ENCODE measurements around the gene ZG16.
A peak's percentile ranks its signal among the peaks of the same experiment; 100 is the strongest.
"Not testable (repeated sequence)": the region's sequence is repeated elsewhere in the genome, so short reads cannot be mapped to it uniquely, and the experiment has no call there.

The ZG16 gene, protein sequence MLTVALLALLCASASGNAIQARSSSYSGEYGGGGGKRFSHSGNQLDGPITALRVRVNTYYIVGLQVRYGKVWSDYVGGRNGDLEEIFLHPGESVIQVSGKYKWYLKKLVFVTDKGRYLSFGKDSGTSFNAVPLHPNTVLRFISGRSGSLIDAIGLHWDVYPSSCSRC

DNA sequence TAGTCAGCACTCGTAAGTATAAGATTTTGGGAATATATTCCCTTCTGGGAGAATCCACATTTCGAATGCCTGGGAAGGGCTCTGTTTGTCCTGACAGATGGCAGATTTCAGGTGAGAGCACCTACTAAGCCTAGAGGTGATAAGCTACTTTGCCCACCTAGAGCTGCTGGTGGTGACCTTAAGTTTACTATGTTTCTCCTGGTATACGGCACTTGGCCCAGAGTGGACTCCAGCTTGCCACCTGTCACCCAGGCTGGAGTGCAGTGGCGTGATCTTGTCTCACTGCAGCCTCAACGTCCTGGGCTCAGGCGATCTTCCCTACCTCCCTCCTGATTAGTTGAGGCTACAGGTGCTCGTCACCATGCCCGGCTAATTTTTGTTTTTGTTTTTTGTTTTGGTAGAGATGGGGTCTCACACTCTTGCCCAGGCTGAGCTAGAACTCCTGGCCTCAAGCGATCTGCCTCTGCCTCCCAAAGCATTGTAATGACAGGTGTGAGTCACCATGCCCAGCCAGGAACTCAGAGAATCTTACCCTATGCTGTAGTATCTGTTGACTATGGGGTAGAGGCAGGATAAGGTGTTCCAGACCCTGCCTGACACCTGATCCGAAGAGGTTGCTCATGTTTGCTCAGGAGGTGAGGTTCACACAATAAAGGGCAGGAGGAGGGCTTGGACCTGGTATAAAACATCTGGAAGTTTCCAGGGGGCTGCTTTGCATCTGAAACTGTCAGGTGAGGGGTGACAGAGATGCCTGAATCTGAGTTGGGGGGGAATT, at the start of gene ZG16:
Gene ZG16 (plus strand): TSS at position 681 of the 775 bp plus-strand sequence. CDS start 1,011 bp downstream, outside the sequence.
- DNase-seq (ENCODE audit: low read depth) = no peak

DNA sequence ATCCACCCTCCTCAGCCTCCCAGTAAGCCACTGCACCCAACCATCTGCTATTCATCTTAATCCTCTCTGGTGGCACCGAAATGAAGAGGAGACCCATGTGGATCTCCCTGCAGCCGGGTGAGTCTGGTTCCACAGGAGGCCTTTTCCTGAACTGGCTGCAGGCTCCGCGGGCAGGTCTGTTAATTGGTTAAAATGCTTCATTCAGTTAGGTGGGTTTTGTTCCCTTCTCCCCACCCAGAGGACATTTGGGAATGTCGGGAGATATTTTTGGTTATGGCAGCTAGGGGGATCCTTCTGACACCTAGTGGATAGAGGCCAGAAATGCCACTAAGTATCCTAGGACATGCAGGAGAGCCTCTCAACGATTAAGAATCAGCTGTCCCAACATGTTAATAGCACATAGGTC, 48.9 kb upstream of the ZG16 start:
- no peak for DNase-seq (ENCODE audit: low read depth)

DNA sequence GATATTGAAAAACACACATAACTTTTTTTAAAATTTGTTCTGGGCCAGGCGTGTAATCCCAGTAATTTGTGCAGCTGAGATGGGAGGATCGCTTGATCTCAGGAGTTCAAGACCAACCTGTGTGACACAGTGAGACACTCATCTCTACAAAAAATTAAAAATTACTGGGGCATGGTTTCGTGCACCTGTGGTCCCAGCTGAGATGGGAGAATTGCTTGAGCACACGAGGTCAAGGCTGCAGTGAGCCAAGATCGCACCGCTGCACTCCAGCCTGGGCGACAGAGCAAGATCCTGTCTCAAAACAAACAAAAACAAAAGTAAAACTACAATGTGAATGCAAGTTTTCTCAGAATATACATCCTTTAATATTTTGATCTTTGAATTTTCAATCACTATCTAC, 47.4 kb upstream of the ZG16 start:
- DNase-seq (ENCODE audit: low read depth) = no peak

DNA sequence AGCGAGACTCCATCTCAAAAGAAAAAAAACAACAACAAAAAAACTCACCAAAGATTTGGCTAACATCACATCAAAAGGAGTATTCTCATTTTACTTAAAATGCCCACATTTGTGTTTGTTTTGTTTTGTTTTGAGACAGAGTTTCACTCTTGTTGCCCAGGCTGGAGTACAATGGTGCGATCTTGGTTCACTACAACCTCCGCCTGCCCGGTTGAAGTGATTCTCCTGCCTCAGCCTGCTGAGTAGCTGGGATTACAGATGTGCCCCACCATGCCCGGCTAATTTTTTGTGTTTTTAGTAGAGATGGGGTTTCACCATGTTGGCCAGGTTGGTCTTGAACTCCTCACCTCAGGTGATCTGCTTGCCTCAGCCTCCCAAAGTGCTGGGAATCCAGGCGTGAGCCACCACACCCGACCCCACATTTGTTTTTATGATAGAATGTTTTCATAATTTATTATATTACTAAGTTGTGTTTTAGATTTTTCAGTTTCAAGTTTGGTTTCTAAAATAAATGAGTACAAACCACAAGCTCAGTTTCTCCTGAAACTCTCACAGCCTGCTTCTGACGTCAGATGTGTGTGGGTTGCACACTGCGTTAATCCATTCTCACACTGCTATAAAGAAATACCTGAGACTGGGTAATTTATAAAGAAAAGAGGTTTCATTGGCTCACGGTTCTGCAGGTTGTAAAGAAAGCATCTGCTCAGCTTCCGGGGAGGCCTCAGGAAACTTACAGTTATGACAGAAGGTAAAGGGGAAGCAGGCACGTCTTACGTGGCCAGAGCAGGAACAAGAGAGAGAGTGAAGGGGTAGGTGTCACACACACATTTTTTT, 46.1 kb upstream of the ZG16 start:
- peak; percentile 67 for DNase-seq (ENCODE audit: low read depth)

DNA sequence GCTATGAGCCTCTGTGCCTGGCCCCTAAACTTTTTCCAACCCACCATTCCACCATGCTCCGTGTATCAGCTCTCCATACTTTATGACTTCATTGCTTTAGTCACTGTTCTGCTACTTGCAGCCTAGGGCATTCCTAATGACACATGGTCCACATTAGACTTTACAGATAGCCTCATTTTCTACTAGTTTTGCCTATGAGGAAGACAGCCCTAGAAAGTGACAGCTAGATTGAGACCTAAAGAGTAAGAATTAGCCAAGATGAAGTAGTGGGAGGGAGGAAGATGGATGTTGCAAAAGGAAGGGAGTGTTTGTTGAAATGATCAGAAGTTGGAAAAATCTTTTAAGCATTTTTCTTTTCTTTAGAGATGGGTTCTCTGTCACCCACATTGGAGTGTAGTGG, 43.3 kb upstream of the ZG16 start:
- DNase-seq (ENCODE audit: low read depth) = no peak

DNA sequence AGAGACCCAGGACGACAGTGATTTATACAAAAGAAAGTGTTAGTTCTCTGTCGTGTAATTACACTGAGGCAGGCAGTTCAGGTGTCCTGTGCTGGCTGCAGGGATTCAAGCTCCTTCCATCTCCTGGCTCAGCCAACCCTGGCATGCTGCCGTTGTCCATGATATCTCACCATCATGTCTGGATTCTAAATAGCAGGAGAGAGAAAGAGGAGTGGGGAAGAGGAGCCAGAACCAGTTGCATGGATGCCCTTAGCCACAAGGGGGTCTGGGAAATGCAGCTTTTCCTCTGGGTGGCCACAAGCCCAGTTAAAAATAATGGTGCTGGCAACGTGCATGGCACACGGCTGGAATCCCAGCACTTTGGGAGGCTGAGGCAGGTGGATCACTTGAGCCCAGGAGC, 41.9 kb upstream of the ZG16 start:
- DNase-seq (ENCODE audit: low read depth) = no peak

DNA sequence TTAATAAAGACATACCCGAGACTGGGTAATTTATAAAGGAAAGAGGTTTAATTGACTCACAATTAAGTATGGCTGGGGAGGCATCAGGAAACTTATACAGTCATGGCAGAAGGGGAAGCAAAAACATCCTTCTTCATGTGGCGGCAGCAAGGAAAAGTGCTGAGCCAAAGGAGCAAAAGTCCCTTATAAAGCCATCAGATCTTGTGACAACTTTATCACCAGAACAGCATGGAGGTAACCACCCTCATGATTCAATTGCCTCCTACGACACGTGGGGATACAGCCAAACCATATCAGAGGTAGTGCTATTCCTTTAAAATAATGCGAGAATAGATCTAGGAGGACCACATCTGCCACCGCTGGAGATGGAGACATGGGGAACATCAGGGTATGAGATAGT, 41.3 kb upstream of the ZG16 start:
- no peak for DNase-seq (ENCODE audit: low read depth)

DNA sequence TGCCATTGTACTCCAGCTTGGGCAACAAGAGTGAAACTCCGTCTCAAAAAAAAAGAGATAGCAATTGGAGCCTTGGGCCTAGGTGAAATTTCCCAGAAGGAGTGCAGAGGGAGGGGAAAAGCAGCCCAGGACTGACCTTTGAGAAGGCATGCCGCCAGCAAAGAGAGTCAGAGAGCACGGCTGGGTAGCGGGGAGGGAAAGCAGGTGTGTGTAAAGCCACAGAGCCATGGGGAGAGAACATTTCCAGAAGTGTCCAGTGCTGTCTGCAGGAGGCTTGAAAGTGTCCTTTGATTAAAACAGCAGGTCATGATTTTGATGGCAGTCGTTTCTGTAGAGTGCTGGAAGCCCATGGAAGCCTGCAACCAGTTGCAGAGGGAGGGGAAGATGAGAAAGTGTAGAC, 40.3 kb upstream of the ZG16 start:
- no peak for DNase-seq (ENCODE audit: low read depth)

DNA sequence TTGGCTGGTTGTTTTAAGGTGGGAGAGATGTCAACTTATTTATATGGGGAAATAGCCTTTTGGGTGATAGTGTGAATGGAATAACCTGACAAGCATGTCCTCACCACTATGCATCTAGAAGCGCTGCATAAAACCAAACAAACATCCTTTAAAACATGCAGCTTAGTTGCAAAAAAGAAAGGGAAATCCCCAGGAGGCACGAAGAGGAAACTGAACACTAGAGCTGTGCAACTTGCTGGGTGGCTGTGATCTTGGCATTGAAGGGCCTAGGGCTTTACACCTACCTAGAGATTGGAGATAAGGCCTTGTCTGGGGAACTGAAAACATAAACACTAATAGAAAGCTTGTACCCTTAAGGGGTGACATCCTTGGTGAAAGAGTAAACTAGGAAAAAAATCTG, 39.5 kb upstream of the ZG16 start:
- no peak for DNase-seq (ENCODE audit: low read depth)

DNA sequence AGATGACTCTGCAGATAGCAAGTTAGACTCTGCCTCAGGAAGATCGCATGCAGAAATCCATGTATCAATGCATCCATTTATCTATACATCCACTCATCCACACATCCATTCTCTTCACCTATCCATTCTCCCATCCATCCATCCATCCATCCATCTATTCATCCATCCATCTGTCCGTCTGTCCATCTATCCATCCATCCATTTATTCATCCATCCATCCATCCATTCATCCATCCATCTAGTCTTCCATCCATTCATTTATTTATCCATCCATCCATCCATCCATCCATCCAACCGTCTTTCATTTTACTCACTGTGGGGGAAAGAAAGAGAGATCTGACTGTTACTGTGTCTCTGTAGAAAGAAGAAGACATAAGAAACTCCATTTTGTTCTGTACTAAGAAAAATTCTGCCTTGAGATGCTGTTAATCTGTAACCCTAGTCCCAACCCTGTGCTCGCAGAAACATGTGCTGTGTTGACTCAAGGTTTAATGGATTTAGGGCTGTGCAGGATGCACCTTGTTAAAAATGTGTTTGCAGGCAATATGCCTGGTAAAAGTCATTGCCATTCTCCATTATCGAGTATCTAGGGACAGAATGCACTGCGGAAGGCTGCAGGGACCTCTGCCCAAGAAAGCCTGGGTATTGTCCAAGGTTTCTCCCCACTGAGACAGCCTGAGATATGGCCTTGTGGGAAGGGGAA, 38.0 kb upstream of the ZG16 start:
- not testable (repeated sequence) for DNase-seq (ENCODE audit: low read depth)

DNA sequence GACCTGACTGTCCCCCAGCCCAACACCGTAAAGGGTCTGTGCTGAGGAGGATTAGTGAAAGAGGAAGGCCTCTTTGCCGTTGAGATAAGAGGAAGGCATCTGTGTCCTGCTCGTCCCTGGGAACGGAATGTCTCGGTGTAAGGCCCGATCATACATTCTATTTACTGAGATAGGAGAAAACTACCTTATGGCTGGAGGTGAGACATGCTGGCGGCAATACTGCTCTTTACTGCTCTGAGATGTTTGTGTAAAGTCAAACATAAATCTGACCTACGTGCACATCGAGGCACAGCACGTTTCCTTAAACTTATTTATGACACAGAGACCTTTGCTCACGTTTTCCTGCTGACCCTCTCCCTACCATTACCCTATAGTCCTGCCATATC, 37.4 kb upstream of the ZG16 start:
- DNase-seq (ENCODE audit: low read depth) = not testable (repeated sequence)

DNA sequence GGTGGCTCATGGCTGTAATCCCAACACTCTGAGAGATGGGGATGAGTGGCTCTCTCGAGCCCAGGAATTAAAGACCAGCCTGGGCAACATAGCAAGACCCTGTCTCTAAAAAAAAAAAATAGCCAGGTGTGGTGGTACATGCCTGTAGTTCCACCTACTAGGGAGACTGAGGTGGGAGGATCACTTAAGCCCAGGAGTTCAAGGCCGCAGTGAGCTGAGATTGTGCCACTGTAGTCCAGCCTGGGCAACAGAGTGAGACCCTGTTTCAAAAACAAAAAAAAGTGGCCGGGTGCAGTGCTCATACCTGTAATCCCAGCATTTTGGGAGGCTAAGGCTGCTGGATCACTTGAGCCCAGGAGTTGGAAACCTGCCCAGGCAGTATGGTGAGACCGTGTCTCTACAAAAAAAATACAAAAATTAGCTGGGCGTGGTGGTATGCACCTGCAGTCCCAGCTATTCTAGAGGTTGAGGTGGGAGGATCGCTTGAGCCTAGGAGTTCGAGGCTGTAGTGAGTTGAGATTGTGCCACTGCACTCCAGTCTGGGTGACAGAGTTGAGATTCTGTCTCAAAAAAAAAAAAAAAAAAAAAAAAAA, 35.3 kb upstream of the ZG16 start:
- DNase-seq (ENCODE audit: low read depth) = no peak

DNA sequence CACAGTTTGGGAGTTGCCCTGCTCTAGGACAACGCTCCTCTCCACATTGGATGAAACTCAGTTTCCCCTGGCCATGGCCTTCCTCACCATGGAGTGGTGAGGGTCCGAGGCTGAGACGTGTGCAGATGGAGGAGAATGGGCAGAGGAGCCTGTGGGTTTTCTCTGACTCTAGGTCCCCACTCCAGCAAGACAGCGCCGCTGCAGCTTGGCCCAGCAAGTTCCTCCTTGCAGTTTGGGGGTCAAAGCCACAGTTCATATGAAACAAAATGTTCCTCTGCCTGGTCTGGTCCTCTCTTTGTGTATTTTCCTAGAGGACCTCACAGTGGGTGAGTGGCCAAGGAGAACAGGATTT, 34.6 kb upstream of the ZG16 start:
- no peak for DNase-seq (ENCODE audit: low read depth)

DNA sequence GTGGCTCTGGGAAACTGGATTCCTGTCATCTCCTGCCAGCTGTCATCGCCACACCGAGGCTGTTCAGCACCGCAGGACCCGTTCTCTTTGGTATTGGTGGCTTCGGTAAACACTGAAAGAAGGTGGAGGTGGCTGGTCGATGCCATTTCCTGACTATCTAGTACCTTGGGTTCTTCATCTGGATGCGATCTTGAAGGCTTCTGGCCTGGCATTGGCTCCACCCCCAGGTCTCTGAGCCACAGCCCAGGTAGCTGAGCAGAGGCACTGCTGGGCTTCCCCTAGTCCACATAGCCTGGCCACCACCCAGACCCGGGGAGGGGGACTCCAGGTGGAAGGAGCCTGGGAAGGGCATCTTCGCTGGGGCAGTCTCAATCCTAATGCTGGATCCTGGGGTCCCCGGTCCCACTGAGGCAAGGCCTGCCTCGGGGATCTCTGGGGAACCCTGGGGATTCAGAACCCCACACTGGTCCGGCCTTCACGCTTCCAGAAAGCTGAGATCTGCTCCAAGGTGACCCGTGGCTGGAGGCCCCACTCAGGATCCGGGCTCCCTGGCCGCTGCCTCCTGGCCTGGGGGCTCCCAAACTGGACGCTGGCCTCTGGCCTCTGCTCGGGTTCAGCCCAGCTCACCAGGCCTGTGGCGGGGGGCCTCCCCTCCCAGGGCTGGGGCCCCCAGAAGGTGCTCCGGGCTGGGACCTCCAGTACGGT, 34.1 kb upstream of the ZG16 start:
- DNase-seq (ENCODE audit: low read depth) = no peak

DNA sequence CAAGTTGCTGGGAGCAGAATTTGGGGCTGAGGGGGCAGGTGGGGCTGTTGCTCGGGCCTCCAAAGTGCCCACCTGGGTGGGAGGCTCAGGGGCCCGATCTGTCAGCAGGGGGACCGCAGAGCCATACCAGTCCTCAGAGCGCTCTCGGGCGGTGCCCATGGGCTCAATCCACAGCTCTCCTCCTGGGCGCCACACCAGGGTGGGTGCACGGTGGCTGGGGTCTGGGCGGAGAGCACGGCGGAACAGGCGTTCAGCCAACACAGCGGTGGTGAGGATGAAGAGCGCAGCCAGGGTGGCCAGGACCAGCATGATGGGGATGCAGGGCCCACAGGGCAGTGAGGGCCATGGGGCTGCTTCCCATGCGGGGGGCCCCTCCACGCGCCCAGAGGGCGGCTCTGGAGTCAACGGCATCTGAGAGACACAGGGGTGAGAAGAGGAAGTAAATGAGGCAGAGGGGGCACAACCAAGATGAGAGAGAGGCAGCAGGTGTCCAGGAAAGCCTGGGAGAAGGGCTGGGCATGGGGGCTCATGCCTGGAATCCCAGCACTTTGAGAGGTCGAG, 33.4 kb upstream of the ZG16 start:
- no peak for DNase-seq (ENCODE audit: low read depth)

DNA sequence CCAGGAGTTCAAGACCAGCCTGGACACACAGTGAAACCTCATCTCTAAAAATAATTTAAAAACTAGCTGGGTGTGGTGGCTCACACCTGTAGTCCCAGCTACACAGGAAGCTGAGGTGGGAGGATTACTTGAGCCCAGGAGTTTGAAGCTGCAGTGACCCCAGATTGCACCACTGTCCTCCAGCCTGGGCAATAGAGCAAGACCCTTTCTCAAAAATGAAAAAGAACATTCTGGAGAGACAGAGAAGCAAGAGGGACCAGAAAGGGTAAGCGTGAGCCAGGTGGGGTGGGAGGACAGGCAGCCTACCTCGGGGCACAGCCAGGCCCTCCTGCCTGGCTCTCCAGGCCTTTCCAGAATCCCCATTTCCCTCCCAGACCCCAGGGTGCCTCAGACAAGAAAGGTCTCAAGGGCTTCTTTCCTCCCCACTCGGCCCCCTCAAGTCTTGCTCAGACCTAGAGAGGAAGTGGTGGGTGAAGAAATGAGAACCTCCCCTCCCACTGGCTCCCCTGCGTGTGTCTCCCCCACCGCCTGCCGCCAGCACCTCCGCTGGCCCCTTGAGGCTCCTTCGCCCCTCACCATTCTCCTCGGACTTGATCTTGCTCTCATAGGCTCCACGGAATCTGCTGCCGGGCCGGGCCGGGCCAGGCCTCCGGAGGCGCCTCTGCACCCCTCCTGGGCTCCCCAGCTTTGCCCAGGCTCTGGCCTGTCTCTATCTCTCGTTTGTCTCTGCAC, 32.8 kb upstream of the ZG16 start:
- peak; percentile 33 for DNase-seq (ENCODE audit: low read depth)

DNA sequence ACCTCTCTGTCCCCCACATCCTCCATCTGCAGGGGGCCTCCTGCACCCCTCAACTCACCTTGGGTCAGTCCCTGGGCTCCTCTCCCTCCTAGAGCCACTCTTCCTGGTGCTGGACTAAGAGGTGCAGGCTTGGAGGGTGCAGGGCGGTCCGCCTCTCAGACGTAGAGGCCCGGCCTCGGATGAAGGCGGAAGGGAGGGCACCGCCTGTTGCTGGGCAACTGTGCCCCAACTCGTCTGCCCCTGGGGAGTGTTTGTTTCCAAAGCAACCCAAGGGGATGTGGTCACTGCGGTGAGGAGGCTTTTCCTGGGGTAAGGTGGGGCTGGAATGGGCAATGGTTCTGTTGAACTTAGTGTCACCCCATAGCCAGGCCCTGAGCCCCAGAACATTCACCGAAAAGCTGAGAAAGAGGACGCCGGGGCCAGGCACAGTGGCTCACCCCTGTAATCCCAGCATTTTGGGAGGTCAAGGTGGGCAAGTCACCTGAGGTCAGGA, 32.2 kb upstream of the ZG16 start, which contains the start of gene C16orf54:
Gene C16orf54 (minus strand): TSS at position 138 of the 493 bp plus-strand sequence. CDS start 1,039 bp downstream, outside the sequence.
- DNase-seq (ENCODE audit: low read depth) = peak; percentile 78

DNA sequence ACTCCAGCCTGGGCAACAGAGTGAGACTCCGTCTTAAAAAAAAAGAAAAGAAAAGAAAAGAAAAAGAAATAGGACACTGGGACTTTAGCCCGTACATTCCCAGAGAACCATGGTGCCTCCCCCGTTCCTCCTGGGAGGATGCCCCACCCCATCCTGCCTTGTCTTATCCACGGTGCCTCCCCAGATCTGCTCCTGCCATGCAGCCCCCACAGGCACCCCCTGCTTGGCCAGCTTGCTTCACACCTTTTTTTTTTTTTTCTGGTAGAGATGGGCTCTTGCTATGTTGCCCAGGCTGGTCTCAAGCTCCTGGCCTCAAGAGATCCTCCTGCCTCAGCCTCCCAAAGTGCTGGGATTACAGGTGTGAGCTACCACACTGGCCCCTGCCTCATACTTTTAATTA, 31.5 kb upstream of the ZG16 start:
- DNase-seq (ENCODE audit: low read depth) = not testable (repeated sequence)

DNA sequence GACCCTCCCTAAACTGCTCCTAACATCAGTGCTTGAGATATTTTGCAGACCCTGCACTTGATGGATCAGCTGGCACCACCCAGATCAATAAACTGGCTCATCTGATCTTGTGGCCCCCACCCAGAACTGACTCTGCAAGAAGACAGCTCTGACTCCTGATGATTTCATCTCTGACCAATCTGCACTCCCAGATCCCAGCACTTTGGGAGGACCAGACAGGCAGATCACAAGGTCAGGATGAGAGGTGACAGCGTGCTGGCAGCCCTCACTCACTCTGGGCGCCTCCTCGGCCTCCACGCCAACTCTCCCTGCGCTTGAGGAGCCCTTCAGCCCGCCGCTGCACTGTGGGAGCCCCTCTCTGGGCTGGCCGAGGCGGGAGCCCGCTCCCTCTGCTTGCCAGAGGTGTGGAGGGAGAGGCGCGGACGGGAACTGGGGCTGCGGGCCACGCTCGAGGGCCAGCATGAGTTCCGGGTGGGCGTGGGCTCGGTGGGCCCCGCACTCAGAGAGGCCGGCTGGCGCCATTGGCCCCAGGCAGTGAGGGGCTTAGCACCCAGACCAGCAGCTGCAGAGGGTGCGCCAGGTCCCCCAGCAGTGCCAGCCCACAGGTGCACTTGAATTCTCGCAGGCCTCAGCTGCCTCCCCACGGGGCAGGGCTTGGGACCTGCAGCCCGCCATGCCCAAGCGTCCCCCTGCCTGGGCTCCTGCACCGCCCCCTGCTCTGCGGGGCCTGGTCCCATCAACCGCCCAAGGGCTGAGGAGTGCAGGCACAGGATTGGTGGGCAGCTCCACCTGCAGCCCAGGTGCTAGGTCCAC, 29.9 kb upstream of the ZG16 start:
- no peak for DNase-seq (ENCODE audit: low read depth)

Data from stimulated activated CD8-positive, alpha-beta memory T cell treated with anti-CD3 and anti-CD28 coated beads, Interleukin-4, amount 100 ng/mL, for 24 hours (primary cell).